ENCODE measurements around the gene SP6.

DNA sequence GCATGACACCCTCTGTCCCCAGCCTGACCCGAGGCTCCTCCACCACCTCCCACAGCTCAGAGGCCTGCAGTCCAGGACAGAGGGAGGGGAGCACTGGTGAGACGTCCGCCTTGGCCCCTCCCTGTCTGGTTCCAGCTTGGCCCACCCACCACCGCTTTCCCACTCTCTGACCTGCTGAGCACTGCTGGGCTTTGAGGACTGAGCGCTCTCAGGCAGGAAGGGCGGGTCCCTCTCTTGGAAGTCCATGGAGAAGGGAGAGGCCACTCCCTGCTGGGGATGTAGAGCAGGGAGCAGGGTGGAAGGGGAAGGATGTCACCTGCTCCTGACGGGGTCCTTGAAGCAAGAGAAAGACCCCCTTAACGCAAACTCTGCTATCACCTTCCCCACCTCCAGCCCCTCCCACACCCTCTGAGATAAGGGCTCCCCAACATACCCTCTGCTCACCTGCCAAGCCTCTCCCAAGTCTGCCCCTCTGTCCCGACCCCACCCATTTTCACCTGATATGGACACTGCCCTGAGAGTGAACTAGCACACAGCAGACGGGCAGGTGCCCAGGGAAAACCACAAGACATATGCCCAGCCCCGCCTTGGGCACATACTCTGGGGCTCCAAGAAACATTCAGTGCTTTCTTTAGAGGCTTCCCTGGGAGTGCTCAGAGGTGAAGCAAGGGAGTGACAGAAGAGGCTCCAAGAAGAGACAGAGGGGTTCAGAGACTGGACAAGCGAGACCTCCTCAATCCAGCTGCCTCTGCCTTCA is 30.8 kb downstream of the SP6 start:
- TF ChIP-seq AFF4 (CRISPR knock-in tag; IDR thresholded peaks at IDR 0.05; ENCODE audit: borderline replicate concordance): no peak
- TF ChIP-seq, protein P1, sequence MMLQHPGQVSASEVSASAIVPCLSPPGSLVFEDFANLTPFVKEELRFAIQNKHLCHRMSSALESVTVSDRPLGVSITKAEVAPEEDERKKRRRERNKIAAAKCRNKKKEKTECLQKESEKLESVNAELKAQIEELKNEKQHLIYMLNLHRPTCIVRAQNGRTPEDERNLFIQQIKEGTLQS (CRISPR knock-in tag; conservative IDR thresholded peaks at IDR 0.05): no peak
- TF ChIP-seq, protein P2, sequence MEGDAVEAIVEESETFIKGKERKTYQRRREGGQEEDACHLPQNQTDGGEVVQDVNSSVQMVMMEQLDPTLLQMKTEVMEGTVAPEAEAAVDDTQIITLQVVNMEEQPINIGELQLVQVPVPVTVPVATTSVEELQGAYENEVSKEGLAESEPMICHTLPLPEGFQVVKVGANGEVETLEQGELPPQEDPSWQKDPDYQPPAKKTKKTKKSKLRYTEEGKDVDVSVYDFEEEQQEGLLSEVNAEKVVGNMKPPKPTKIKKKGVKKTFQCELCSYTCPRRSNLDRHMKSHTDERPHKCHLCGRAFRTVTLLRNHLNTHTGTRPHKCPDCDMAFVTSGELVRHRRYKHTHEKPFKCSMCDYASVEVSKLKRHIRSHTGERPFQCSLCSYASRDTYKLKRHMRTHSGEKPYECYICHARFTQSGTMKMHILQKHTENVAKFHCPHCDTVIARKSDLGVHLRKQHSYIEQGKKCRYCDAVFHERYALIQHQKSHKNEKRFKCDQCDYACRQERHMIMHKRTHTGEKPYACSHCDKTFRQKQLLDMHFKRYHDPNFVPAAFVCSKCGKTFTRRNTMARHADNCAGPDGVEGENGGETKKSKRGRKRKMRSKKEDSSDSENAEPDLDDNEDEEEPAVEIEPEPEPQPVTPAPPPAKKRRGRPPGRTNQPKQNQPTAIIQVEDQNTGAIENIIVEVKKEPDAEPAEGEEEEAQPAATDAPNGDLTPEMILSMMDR (IDR thresholded peaks at IDR 0.05): no peak
- no peak for TF ChIP-seq SP1 (CRISPR knock-in tag; conservative IDR thresholded peaks at IDR 0.05)
- TF ChIP-seq, protein P3, sequence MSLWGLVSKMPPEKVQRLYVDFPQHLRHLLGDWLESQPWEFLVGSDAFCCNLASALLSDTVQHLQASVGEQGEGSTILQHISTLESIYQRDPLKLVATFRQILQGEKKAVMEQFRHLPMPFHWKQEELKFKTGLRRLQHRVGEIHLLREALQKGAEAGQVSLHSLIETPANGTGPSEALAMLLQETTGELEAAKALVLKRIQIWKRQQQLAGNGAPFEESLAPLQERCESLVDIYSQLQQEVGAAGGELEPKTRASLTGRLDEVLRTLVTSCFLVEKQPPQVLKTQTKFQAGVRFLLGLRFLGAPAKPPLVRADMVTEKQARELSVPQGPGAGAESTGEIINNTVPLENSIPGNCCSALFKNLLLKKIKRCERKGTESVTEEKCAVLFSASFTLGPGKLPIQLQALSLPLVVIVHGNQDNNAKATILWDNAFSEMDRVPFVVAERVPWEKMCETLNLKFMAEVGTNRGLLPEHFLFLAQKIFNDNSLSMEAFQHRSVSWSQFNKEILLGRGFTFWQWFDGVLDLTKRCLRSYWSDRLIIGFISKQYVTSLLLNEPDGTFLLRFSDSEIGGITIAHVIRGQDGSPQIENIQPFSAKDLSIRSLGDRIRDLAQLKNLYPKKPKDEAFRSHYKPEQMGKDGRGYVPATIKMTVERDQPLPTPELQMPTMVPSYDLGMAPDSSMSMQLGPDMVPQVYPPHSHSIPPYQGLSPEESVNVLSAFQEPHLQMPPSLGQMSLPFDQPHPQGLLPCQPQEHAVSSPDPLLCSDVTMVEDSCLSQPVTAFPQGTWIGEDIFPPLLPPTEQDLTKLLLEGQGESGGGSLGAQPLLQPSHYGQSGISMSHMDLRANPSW (CRISPR knock-in tag; conservative IDR thresholded peaks at IDR 0.05; ENCODE audit: low read depth): no peak
- TF ChIP-seq CBFB (CRISPR knock-in tag; IDR thresholded peaks at IDR 0.05; ENCODE audit: low read depth): no peak
- no peak for TF ChIP-seq E2F1 (CRISPR knock-in tag; IDR thresholded peaks at IDR 0.05)

All from WTC11 (cell line).